ENCODE results near the gene DYRK2.

DYRK2 gene

DNA sequence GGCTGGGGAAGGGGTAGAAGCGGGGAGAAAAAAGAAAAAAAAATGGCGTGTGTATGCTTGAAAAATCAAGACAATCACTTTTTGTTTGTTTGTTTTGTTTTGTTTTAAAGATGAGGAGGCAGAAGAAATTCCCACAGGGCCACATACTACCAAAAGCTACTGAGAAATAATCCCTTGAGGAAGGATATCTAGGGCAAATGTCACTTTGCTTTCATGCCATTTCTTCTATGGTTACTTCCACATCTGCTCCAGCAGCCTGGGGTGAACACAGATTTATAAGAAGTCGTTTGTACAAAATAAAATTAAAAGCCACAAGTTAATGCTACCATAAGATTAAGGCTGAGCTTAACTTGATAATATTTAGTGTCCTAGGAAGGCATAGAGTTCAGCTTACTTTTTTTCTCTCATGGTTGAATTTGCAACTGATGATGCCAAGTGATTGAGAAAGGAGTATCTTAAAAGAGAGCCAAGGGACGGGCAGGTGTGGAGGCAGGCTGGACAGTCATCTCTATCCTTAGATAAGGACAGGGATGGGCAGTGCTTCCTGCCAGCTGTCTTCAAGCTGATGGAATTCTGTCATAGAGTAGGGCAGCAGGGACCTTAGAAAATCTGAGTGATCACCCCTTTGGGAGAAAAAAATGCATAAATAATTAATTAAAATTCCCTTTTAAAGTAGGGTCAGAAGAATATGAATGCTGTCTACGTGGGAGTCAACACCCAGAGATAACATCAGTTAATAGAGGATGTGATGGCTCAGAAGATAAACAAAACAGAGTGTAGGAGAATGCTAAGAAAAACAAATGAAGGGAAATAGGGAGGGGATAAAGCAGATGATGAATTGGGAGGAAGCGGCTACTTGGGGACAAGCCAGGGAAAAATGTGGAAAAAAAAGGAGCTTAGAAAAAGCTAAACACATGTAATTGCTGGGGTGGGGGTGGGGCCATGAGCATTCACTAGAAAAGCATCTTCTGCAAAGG lies 57.1 kb downstream of the DYRK2 start:
- DNase-seq (ENCODE audit: low spot score) = peak; percentile 44

GRCh38 chr12:67709367-67709954 lies 60.9 kb downstream of the DYRK2 start:
- no peak for DNase-seq (ENCODE audit: low spot score)

GRCh38 chr12:67710582-67710981 lies 62.0 kb downstream of the DYRK2 start:
- peak; percentile 73 for DNase-seq (ENCODE audit: low spot score)

DNA sequence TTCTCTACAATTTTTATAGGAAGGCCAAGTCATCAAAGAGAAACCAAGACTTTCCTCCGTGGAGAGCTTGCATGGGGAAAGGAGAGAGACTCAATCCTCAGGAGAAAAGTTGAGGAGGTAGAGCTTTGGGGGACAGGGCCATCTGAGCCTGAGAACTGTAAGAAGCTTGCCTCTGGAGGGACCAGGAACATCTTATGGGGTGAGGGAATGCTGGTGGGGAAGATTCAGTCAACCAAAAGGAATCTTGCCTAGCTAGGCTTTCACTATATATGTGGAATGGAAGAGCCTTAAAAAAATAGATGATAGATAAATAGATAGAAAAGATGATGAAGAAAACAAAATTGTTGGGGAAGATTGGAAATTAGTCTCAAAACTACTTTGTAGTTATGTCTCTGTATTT lies 63.5 kb downstream of the DYRK2 start:
- DNase-seq (ENCODE audit: low spot score) = no peak

DNA sequence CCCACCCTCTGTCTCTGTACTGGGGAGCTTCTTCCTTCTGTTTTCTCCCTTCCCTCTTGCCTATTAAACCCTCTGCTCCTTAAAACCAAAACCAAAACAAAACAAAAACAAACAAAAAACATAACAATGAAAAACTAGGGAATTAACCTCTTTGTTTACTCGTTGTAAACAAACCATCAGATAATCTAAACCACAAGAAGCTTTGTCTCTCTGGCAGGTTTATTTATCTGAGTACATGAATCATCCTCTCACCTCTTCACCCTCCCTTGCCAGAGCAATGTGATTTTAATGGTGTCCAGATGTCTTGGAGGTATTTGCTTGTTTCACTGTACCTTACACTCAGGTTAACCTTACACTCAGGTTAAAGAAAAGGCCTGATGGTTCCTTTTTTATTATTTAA lies 66.1 kb downstream of the DYRK2 start:
- peak; percentile 49 for DNase-seq (ENCODE audit: low spot score)
